ENCODE data around the gene PRDM2. TPM values are rescaled to one million over a fixed set of nuclear protein-coding genes. Genes with fewer than 3 reads are reported as not detected.

Gene PRDM2
- total and polyA plus RNA-seq, 7 donors: 6.7 to 53.2 (median 34.6) TPM

DNA sequence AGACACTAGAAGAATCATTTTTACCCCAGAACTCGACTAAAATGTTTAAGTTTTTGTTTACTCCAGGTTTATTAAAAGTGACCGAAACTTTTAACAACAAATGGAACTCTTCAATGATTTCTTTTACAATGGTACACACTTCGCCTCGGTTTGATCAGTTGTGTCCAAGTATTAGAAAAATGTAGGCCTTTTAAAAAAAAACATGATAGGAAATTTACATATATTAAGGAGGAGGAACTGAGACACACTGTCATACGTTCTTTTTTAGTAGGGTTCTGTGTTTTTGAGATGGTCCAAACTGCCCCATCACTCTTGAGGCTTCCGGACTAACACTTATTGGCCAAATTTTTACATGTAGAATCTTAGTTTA, 1.3 kb downstream of the PRDM2 start:
- peak overlapping the region; percentile 43 to 89 (median 79) for H3K4me3 ChIP-seq
- H3K9me3 ChIP-seq: no peaks in the 10 kb centered on the region
- H3K27me3 ChIP-seq: no peaks in the 10 kb centered on the region
- DNase-seq: no peak
- intact Hi-C loops (cut with DNase I): no loop called here
- 64 to 82% methylated on average over 6 of the region's 6 CpGs for WGBS, 2 donors
- no peaks in the 10 kb centered on the region for H3K36me3 ChIP-seq
- peaks cover 2 to 27% (median 12%) of the 10 kb centered on the region in 4 donors for H3K4me1 ChIP-seq
- H3K27ac ChIP-seq: peak overlapping the region; percentile 92 to 95 (median 93)
- TF ChIP-seq POLR2AphosphoS5 (IDR thresholded peaks at IDR 0.05) (no peak), POLR2A (IDR thresholded peaks at IDR 0.05) (no peak), EP300 (IDR thresholded peaks at IDR 0.05) (no peak)
- TF ChIP-seq, protein P1, sequence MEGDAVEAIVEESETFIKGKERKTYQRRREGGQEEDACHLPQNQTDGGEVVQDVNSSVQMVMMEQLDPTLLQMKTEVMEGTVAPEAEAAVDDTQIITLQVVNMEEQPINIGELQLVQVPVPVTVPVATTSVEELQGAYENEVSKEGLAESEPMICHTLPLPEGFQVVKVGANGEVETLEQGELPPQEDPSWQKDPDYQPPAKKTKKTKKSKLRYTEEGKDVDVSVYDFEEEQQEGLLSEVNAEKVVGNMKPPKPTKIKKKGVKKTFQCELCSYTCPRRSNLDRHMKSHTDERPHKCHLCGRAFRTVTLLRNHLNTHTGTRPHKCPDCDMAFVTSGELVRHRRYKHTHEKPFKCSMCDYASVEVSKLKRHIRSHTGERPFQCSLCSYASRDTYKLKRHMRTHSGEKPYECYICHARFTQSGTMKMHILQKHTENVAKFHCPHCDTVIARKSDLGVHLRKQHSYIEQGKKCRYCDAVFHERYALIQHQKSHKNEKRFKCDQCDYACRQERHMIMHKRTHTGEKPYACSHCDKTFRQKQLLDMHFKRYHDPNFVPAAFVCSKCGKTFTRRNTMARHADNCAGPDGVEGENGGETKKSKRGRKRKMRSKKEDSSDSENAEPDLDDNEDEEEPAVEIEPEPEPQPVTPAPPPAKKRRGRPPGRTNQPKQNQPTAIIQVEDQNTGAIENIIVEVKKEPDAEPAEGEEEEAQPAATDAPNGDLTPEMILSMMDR (IDR thresholded peaks at IDR 0.05): no peak

DNA sequence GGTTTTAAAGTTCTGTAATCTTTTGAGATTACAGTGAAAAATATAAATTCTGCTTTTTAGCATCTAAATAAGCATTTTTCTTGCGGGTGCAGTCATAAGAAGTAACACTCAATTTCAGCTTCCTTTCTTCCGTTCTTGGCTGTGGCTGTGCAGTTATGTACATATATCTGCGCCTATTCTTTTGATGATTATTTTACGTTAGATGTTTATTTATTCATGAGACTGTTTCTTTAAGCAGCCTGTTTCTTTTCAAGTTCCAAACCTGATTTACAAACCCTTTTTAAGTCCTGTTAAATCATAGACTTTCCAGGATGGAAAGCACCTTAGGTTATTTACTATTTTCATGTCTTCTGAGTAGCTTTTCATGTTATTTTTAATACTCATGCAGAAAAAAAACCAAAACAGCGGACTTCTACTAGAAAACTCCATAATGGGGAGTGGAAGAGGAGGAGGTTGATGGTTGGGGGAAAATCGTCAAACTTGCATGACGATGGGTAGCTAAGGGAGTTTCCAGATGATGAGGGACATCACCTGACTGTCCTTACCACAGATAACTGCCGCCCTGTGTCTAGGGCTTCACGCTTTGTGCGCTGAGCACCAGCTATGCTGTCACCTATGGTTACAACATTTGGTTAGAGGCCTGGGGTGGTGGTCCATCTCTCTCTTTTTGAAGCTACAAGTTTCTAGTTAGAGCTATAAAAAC, 2.6 kb downstream of the PRDM2 start:
- no peak for TF ChIP-seq POLR2A (IDR thresholded peaks at IDR 0.05)
- TF ChIP-seq, protein P1 (IDR thresholded peaks at IDR 0.05): no peak
- TF ChIP-seq POLR2AphosphoS5 (IDR thresholded peaks at IDR 0.05): no peak
- TF ChIP-seq EP300 (IDR thresholded peaks at IDR 0.05): no peak
- Histone ChIP-seq H3K27ac (no peak overlapping the region), H3K27me3 (no peaks in the 10 kb centered on the region), H3K4me3 (no peak overlapping the region), H3K36me3 (no peaks in the 10 kb centered on the region), H3K4me1 (peaks cover 0 to 33% (median 14%) of the 10 kb centered on the region in 4 donors), H3K9me3 (no peaks in the 10 kb centered on the region)
- intact Hi-C loops (cut with DNase I): no loop called here
- 72 to 85% methylated on average over 10 of the region's 10 CpGs for WGBS, 2 donors
- DNase-seq: no peak

DNA sequence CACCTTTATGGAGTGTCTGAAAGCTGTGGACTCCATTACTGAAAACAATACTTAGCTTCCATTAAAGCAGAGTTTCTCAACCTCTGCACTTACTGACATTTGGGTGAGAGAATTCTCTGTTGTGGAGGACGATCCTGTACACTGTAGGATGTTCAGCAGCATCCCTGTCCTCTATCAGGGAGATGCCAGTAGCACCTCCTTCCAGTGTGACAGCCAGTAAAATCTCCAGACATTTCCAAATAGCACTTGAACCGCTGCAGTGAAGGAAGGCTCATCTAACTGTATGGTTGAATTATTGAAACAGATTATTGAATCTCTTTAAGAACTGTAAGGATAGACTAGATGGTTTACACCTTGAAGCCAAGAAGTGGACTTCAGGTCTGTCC, 3.1 kb downstream of the PRDM2 start:
- no peak overlapping the region for H3K4me3 ChIP-seq
- 77 to 86% methylated on average over 2 of the region's 2 CpGs for WGBS, 2 donors
- H3K36me3 ChIP-seq: no peaks in the 10 kb centered on the region
- intact Hi-C loops (cut with DNase I): no loop called here
- H3K4me1 ChIP-seq: peaks cover 0 to 33% (median 14%) of the 10 kb centered on the region in 4 donors
- TF ChIP-seq, protein P1 (IDR thresholded peaks at IDR 0.05): no peak
- TF ChIP-seq EP300 (IDR thresholded peaks at IDR 0.05): no peak
- TF ChIP-seq POLR2AphosphoS5 (IDR thresholded peaks at IDR 0.05): no peak
- no peak for TF ChIP-seq POLR2A (IDR thresholded peaks at IDR 0.05)
- no peak for DNase-seq
- H3K27me3 ChIP-seq: no peaks in the 10 kb centered on the region
- H3K9me3 ChIP-seq: no peaks in the 10 kb centered on the region
- H3K27ac ChIP-seq: no peak overlapping the region

DNA sequence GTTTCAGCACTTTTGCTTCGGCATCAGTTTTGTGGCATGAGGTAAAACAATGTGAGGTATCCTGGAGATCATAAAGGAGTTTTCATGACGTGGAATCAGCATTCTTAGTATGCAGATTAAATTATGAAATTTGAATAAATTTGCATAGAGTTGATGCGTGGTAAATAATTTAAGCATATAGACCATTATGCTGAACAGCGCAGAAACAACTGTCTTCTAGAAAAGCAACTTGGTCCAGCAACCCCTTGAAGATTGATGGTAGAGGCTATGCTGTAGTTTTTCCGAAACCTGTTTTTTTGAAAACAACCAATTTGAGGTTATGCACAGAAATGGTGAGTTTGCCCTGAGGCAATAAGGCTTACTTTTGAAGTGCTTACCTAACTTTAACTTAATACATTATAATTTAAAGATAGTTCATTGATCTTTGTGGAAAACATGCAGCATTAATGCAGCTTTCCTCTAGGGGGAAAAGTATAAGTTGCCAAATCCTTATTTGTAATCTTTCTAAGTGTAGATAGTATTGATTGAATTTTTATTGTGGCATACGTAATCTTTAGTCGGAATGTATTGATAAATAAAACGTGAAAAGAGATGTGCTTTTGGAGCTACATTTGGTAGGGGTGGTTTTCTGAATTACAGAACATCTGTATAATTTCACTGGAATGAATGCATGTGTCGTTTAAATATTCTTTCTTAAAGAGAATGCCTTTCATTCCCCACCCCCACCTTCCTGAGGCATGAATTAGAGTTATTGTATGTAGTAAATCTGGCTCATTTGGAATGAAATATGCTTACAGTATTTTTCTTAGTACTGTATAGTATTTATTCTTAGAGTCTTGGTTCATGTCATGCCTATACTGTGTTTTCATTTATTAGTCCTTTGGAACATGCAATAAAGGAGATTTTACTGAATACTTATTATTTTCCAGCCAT, 3.8 kb downstream of the PRDM2 start:
- Histone ChIP-seq H3K4me1 (peaks cover 0 to 33% (median 14%) of the 10 kb centered on the region in 4 donors), H3K27ac (no peak overlapping the region), H3K9me3 (no peaks in the 10 kb centered on the region), H3K27me3 (no peaks in the 10 kb centered on the region), H3K4me3 (no peak overlapping the region), H3K36me3 (no peaks in the 10 kb centered on the region)
- 90 to 91% methylated on average over 9 of the region's 9 CpGs for WGBS, 2 donors
- intact Hi-C loops (cut with DNase I): no loop called here
- TF ChIP-seq, protein P1 (IDR thresholded peaks at IDR 0.05): no peak
- TF ChIP-seq EP300 (IDR thresholded peaks at IDR 0.05): no peak
- TF ChIP-seq POLR2AphosphoS5 (IDR thresholded peaks at IDR 0.05): no peak
- TF ChIP-seq POLR2A (IDR thresholded peaks at IDR 0.05): no peak
- no peak for DNase-seq

All from sigmoid colon (tissue), 7 donors.